HEK293 (cell line): ENCODE measurements around the gene DNAJC4.
A peak's percentile ranks its signal among the peaks of the same experiment; 100 is the strongest.

Experiments used
- CTCF ChIA-PET: fragments of 350-600 bp; formaldehyde crosslinking; extraction: SDS; loops from one replicate; lab custom pipeline; 2021; ENCODE audit warnings: antibody characterized with exemption; lab: Yijun Ruan, JAX
- POLR2A ChIA-PET: fragments of 300-600 bp; formaldehyde crosslinking; extraction: SDS; loops from one replicate; lab custom pipeline; 2020; ENCODE audit warnings: antibody characterized with exemption, inconsistent platforms; lab: Yijun Ruan, JAX
- H3K27ac ChIP-seq: fragments of 200-500 bp; sonication (Bioruptor generic); 2 replicates; pipeline ENCODE4 v1.5.1; 2014; ENCODE audit warnings: low read depth, low read length, control low read depth, inconsistent platforms; ENCODE audit errors: extremely low read depth
- H3K36me3 ChIP-seq, 2 experiments: fragments of 200-500 bp in 1 of 2; sonication (Bioruptor generic) in 1 of 2; 1 replicate in 1 of 2; 2 replicates in 1 of 2; pipeline ENCODE4 v1.5.1; 2014 to 2017; ENCODE audit warnings: inconsistent platforms in 2 of 2, low read length in 2 of 2; ENCODE audit not compliant: control insufficient read depth in 2 of 2, insufficient read depth in 1 of 2
- H3K4me1 ChIP-seq: fragments of 200-500 bp; sonication (Bioruptor generic); 2 replicates; pipeline ENCODE4 v1.5.1; 2014; ENCODE audit warnings: mild to moderate bottlenecking, low read length, inconsistent platforms; ENCODE audit not compliant: control insufficient read depth, insufficient read depth
- H3K4me3 ChIP-seq: 2 replicates; pipeline ENCODE4 v1.5.1; 2011; ENCODE audit warnings: low read depth, mild to moderate bottlenecking, control low read depth, low read length, moderate library complexity
- H3K9me3 ChIP-seq: fragments of 200-500 bp; sonication (Bioruptor generic); 2 replicates; pipeline ENCODE4 v1.5.1; 2014; ENCODE audit warnings: low read depth, low read length, inconsistent platforms; ENCODE audit not compliant: control insufficient read depth, insufficient read depth
- INSM2 ChIP-seq: fragments of 450-650 bp; formaldehyde crosslinking; IDR thresholded peaks from 2 replicates; pipeline ENCODE4 v1.5.1; 2016; ENCODE audit warnings: missing biosample characterization, missing genetic modification characterization
- KLF16 ChIP-seq: fragments of 450-650 bp; formaldehyde crosslinking; IDR thresholded peaks from 2 replicates; pipeline ENCODE4 v1.5.1; 2017; ENCODE audit warnings: missing biosample characterization, missing genetic modification characterization
- ZBTB11 ChIP-seq: fragments of 450-650 bp; formaldehyde crosslinking; conservative IDR thresholded peaks from 2 replicates; pipeline ENCODE4 v1.5.1; 2016; ENCODE audit warnings: low read depth, missing biosample characterization, missing genetic modification characterization
- ZBTB20 ChIP-seq: fragments of 450-650 bp; formaldehyde crosslinking; IDR thresholded peaks from 2 replicates; pipeline ENCODE4 v1.5.1; 2016; ENCODE audit warnings: missing biosample characterization, missing genetic modification characterization
- ZBTB6 ChIP-seq: fragments of 450-650 bp; formaldehyde crosslinking; IDR thresholded peaks from 2 replicates; pipeline ENCODE4 v1.5.1; 2017; ENCODE audit warnings: missing biosample characterization, missing genetic modification characterization
- ZNF132 ChIP-seq: fragments of 450-650 bp; formaldehyde crosslinking; IDR thresholded peaks from 2 replicates; pipeline ENCODE4 v1.5.1; 2017; ENCODE audit warnings: missing biosample characterization, missing genetic modification characterization, borderline replicate concordance
- ZNF24 ChIP-seq: fragments of 450-650 bp; formaldehyde crosslinking; IDR thresholded peaks from 2 replicates; pipeline ENCODE4 v1.5.1; 2016; ENCODE audit warnings: missing biosample characterization, missing genetic modification characterization
- ZNF404 ChIP-seq: fragments of 450-650 bp; formaldehyde crosslinking; IDR thresholded peaks from 2 replicates; pipeline ENCODE4 v1.5.1; 2017; ENCODE audit warnings: missing biosample characterization, missing genetic modification characterization
- ZNF555 ChIP-seq: fragments of 450-650 bp; formaldehyde crosslinking; conservative IDR thresholded peaks from 2 replicates; pipeline ENCODE4 v1.5.1; 2017; ENCODE audit warnings: missing biosample characterization, mild to moderate bottlenecking, missing genetic modification characterization, inconsistent platforms
- ZNF600 ChIP-seq: fragments of 450-650 bp; formaldehyde crosslinking; IDR thresholded peaks from 2 replicates; pipeline ENCODE4 v1.5.1; 2016; ENCODE audit warnings: missing biosample characterization, missing genetic modification characterization
- ZNF670 ChIP-seq: fragments of 450-650 bp; formaldehyde crosslinking; IDR thresholded peaks from 2 replicates; pipeline ENCODE4 v1.5.1; 2016; ENCODE audit warnings: missing biosample characterization, missing genetic modification characterization, low read depth
- ZNF776 ChIP-seq: fragments of 450-650 bp; formaldehyde crosslinking; IDR thresholded peaks from 2 replicates; pipeline ENCODE4 v1.5.0; 2017; ENCODE audit warnings: missing biosample characterization, missing genetic modification characterization, borderline replicate concordance
- ZNF843 ChIP-seq: fragments of 450-650 bp; formaldehyde crosslinking; IDR thresholded peaks from 2 replicates; pipeline ENCODE4 v1.5.1; 2016; ENCODE audit warnings: missing biosample characterization, missing genetic modification characterization
- TF ChIP-seq, protein P1 (sequence below): fragments of 450-650 bp; formaldehyde crosslinking; IDR thresholded peaks from 2 replicates; pipeline ENCODE4 v1.5.1; 2016; ENCODE audit warnings: missing biosample characterization, missing genetic modification characterization
- TF ChIP-seq, protein P2 (sequence below): fragments of 450-650 bp; formaldehyde crosslinking; IDR thresholded peaks from 2 replicates; pipeline ENCODE4 v1.5.1; 2017; ENCODE audit warnings: missing biosample characterization, missing genetic modification characterization
- TF ChIP-seq, protein P3 (sequence below): fragments of 450-650 bp; formaldehyde crosslinking; IDR thresholded peaks from 2 replicates; pipeline ENCODE4 v1.5.1; 2017; ENCODE audit warnings: missing biosample characterization, mild to moderate bottlenecking, missing genetic modification characterization, moderate library complexity

Gene DNAJC4

DNA sequence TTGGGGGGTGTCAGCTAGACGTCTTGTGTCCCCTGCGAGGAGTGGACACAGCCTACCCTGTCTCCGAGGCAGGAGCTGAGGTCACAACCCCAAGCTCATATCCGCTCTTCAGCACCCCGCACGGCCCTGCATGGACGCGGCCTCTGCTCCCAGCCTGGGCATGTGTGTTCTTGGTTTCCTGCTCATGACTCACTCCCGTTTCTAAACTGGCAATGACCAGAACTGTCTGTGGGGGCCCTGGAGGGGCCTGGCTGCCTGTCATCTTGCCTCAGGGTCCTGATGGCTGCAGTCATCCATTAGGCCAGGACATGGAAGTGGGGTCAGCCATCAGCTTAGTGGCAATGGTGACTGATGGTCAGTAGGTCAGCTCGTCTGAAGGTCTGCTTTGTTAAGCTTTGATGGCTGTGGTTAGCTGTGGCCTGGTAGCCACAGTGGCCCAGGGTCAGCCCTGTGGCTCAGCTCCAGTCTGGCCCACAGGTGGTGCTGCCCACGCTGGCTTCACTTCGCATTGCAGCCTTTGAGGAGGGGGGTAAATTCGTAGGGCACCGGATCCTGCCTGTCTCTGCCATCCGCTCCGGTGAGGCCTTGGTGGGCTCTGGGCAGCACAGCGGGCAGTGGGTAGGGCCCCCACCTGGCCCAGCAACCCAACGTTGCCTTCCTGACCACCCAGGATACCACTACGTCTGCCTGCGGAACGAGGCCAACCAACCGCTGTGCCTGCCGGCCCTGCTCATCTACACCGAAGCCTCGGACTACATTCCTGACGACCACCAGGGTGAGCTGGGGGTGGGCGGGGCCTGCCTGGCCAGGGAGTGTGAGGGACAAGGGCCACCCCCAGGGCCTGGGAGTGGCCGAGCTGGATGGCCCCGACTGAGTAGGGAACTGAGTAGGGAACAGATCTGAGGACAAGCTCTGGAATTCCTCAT, 32.9 kb downstream of the DNAJC4 start:
- H3K4me1 ChIP-seq = no peaks in the 10 kb centered on the region; the same call in 1 of the 2 replicates
- H3K36me3 ChIP-seq = peaks cover 0 to 79% of the 10 kb centered on the region in 2 experiments; a peak in 2 of 3 replicates
- H3K27ac ChIP-seq = no peak overlapping the region
- no peaks in the 10 kb centered on the region for H3K9me3 ChIP-seq
- ChIA-PET POLR2A (interaction anchor here (0.5 to 1.6 kb wide), 3 partner anchors 20 to 60 kb away, joined by 3 to 6 read pairs (median 3); no protein-coding TSS in a partner anchor), CTCF (interaction anchor here (0.6 kb wide), 1 partner anchor 37 kb away, joined by 3 read pairs; the partner anchor contains the start of gene NUDT22)
- no peak for TF ChIP-seq ZBTB11 (tag by site-specific recombination)
- TF ChIP-seq, protein P1, sequence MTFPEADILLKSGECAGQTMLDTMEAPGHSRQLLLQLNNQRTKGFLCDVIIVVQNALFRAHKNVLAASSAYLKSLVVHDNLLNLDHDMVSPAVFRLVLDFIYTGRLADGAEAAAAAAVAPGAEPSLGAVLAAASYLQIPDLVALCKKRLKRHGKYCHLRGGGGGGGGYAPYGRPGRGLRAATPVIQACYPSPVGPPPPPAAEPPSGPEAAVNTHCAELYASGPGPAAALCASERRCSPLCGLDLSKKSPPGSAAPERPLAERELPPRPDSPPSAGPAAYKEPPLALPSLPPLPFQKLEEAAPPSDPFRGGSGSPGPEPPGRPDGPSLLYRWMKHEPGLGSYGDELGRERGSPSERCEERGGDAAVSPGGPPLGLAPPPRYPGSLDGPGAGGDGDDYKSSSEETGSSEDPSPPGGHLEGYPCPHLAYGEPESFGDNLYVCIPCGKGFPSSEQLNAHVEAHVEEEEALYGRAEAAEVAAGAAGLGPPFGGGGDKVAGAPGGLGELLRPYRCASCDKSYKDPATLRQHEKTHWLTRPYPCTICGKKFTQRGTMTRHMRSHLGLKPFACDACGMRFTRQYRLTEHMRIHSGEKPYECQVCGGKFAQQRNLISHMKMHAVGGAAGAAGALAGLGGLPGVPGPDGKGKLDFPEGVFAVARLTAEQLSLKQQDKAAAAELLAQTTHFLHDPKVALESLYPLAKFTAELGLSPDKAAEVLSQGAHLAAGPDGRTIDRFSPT (tag by site-specific recombination) = peak; percentile 22; the same call in 1 of the 2 replicates
- peak; percentile 53; the same call in 1 of the 2 replicates for TF ChIP-seq ZNF600
- no peak overlapping the region for H3K4me3 ChIP-seq

DNA sequence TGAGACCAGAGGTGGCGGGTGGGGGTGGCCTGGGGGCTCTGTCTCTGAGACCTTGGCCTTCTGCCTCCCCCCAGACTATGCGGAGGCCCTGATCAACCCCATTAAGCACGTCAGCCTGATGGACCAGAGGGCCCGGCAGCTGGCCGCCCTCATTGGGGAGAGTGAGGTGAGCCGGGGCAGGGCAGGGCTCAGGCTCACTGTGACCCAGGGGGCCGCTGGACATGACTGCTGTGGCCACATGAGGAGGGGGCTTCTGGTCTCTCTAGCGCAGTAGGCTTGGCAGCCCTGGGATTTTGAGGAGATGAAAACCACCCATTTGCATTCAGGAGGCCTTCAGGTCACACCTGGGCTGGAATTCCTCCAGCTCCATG, 33.6 kb downstream of the DNAJC4 start:
- POLR2A ChIA-PET = interaction anchor here (0.8 to 1.6 kb wide), 4 partner anchors 12 to 850 kb away, joined by 3 to 6 read pairs (median 4); no protein-coding TSS in a partner anchor
- Histone ChIP-seq H3K36me3 (peaks cover 0 to 72% of the 10 kb centered on the region in 2 experiments; a peak in 1 of 3 replicates), H3K4me1 (peaks cover 2% of the 10 kb centered on the region; the same call in 1 of the 2 replicates), H3K9me3 (no peaks in the 10 kb centered on the region), H3K4me3 (no peak overlapping the region), H3K27ac (no peak overlapping the region)
- CTCF ChIA-PET = interaction anchor here (0.5 to 1.6 kb wide), 3 partner anchors 12 to 59 kb away, joined by 3 to 11 read pairs (median 3); partner anchors contain the start of genes NUDT22 and PLCB3
- no peak for TF ChIP-seq ZBTB20 (tag by site-specific recombination)
- no peak for TF ChIP-seq ZNF670
- no peak for TF ChIP-seq KLF16 (tag by site-specific recombination)
- no peak for TF ChIP-seq ZNF24 (tag by site-specific recombination)
- no peak for TF ChIP-seq ZNF132 (tag by site-specific recombination)
- no peak for TF ChIP-seq ZNF404 (tag by site-specific recombination)
- TF ChIP-seq, protein P2, sequence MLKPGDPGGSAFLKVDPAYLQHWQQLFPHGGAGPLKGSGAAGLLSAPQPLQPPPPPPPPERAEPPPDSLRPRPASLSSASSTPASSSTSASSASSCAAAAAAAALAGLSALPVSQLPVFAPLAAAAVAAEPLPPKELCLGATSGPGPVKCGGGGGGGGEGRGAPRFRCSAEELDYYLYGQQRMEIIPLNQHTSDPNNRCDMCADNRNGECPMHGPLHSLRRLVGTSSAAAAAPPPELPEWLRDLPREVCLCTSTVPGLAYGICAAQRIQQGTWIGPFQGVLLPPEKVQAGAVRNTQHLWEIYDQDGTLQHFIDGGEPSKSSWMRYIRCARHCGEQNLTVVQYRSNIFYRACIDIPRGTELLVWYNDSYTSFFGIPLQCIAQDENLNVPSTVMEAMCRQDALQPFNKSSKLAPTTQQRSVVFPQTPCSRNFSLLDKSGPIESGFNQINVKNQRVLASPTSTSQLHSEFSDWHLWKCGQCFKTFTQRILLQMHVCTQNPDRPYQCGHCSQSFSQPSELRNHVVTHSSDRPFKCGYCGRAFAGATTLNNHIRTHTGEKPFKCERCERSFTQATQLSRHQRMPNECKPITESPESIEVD = no peak
- no peak for TF ChIP-seq ZNF776 (tag by site-specific recombination)
- TF ChIP-seq, protein P3, sequence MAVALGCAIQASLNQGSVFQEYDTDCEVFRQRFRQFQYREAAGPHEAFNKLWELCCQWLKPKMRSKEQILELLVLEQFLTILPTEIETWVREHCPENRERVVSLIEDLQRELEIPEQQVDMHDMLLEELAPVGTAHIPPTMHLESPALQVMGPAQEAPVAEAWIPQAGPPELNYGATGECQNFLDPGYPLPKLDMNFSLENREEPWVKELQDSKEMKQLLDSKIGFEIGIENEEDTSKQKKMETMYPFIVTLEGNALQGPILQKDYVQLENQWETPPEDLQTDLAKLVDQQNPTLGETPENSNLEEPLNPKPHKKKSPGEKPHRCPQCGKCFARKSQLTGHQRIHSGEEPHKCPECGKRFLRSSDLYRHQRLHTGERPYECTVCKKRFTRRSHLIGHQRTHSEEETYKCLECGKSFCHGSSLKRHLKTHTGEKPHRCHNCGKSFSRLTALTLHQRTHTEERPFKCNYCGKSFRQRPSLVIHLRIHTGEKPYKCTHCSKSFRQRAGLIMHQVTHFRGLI (tag by site-specific recombination) = no peak
- no peak for TF ChIP-seq ZBTB6 (tag by site-specific recombination)
- no peak for TF ChIP-seq INSM2
- no peak for TF ChIP-seq ZNF555 (tag by site-specific recombination)
- TF ChIP-seq, protein P1 (tag by site-specific recombination) = no peak
- TF ChIP-seq ZNF843 (tag by site-specific recombination) = no peak
